C4-2B (cell line): ENCODE results near the gene PLXNB3.

ENCODE experiments used
- CTCF ChIP-seq: fragments of 450-650 bp; conservative IDR thresholded peaks from 2 replicates; pipeline ENCODE4 v1.5.1; 2017; ENCODE audit warnings: mild to moderate bottlenecking
- ZFX ChIP-seq: fragments of 450-650 bp; IDR thresholded peaks from 2 replicates; pipeline ENCODE4 v1.6.1; 2017

GRCh38 chrX:153814591-153815315, 50.7 kb downstream of the PLXNB3 start:
- no peak for TF ChIP-seq CTCF
- TF ChIP-seq ZFX: no peak
